ENCODE measurements around the gene SPATC1L.

The SPATC1L gene

GRCh38 chr21:46159841-46160656 lies 24.2 kb downstream of the SPATC1L start:
- Histone ChIP-seq H3K27me3 (ENCODE audit: insufficient read depth, poor library complexity, severe bottlenecking) (no peaks in the 10 kb centered on the region), H3K4me3 (replicated peaks; ENCODE audit: insufficient read depth, low read length) (no peak overlapping the region), H3K27ac (replicated peaks) (no peak overlapping the region)
- TF ChIP-seq SPI1 (IDR thresholded peaks at IDR 0.05; ENCODE audit: borderline replicate concordance, low read depth) (no peak), GABPA (IDR thresholded peaks at IDR 0.05; ENCODE audit: low read depth) (no peak), REST (IDR thresholded peaks at IDR 0.05; ENCODE audit: insufficient replicate concordance, low read depth) (no peak), POLR2AphosphoS5 (IDR thresholded peaks at IDR 0.05; ENCODE audit: low read depth) (no peak), CTCF (IDR thresholded peaks at IDR 0.05; ENCODE audit: insufficient read depth, low read length) (no peak)
- no peak for DNase-seq (ENCODE audit: low read depth in 1 of 2, low spot score in 1 of 2)

GRCh38 chr21:46159390-46159789 lies 24.9 kb downstream of the SPATC1L start:
- TF ChIP-seq POLR2AphosphoS5 (IDR thresholded peaks at IDR 0.05; ENCODE audit: low read depth) (no peak), CTCF (IDR thresholded peaks at IDR 0.05; ENCODE audit: insufficient read depth, low read length) (no peak), SPI1 (IDR thresholded peaks at IDR 0.05; ENCODE audit: borderline replicate concordance, low read depth) (no peak), GABPA (IDR thresholded peaks at IDR 0.05; ENCODE audit: low read depth) (no peak), REST (IDR thresholded peaks at IDR 0.05; ENCODE audit: insufficient replicate concordance, low read depth) (no peak)
- Histone ChIP-seq H3K27ac (replicated peaks) (no peak overlapping the region), H3K4me3 (replicated peaks; ENCODE audit: insufficient read depth, low read length) (no peak overlapping the region), H3K27me3 (ENCODE audit: insufficient read depth, poor library complexity, severe bottlenecking) (no peaks in the 10 kb centered on the region)
- DNase-seq (ENCODE audit: low read depth in 1 of 2, low spot score in 1 of 2): no peak

GRCh38 chr21:46158666-46159300 lies 25.5 kb downstream of the SPATC1L start:
- no peak overlapping the region for H3K4me3 ChIP-seq (replicated peaks; ENCODE audit: insufficient read depth, low read length)
- no peaks in the 10 kb centered on the region for H3K27me3 ChIP-seq (ENCODE audit: insufficient read depth, poor library complexity, severe bottlenecking)
- H3K27ac ChIP-seq (replicated peaks): no peak overlapping the region
- DNase-seq (ENCODE audit: low read depth in 1 of 2, low spot score in 1 of 2): no peak
- no peak for TF ChIP-seq POLR2AphosphoS5 (IDR thresholded peaks at IDR 0.05; ENCODE audit: low read depth)
- TF ChIP-seq CTCF (IDR thresholded peaks at IDR 0.05; ENCODE audit: insufficient read depth, low read length): no peak
- no peak for TF ChIP-seq GABPA (IDR thresholded peaks at IDR 0.05; ENCODE audit: low read depth)
- no peak for TF ChIP-seq REST (IDR thresholded peaks at IDR 0.05; ENCODE audit: insufficient replicate concordance, low read depth)
- TF ChIP-seq SPI1 (IDR thresholded peaks at IDR 0.05; ENCODE audit: borderline replicate concordance, low read depth): no peak
